Activated T-cell treated with anti-CD3 and anti-CD28 coated beads for 24 hours (primary cell): ENCODE measurements around the gene MYO5C.

ENCODE experiments used
- DNase-seq: peaks from one replicate; pipeline ENCODE4 v3.0.0-alpha.2; 2020; ENCODE audit warnings: low read depth

Gene MYO5C

DNA sequence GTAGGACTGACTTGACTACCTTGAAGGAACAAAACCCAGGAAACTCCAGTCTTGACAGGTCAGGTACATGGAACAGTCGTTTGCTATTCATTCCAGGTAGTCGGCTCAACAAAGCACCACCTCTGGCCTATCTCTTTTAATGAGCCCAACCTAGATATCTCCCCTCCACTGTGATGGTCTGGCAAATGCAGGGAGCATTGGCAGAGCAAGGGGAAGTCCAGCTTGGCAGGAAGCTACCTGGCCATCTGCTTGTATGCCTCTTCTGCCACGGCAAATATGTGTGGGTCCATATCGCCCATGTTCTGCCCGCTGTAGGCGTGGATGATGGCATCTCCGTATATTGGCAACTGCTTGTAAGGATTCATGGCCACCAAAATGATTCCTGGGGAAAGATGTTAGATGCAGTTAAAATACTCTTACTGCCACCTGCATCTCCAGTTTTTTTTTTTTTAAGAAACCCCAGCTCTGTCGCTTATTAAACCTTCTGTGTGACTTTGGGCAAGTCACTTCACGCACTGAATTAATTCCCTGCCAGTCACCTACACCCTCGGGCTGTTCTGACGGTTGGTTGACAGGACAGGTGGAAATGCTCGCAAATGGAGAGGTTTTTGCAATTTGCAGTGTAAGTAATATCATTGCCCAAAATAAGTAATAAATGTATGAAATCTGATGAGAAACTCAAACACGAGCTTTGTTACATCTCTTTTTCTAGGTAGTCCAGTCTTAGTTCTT is 16.8 kb downstream of the MYO5C start:
- no peak for DNase-seq

GRCh38 chr15:52278135-52278534 is 17.5 kb downstream of the MYO5C start:
- no peak for DNase-seq

GRCh38 chr15:52277575-52277974 is 18.0 kb downstream of the MYO5C start:
- DNase-seq: no peak

GRCh38 chr15:52276256-52276770 is 19.3 kb downstream of the MYO5C start:
- DNase-seq: no peak

- no peak for DNase-seq
Measured at GRCh38 chr15:52263563-52264282, 31.9 kb downstream of the MYO5C start.

- no peak for DNase-seq
Measured at GRCh38 chr15:52262364-52262763, 33.2 kb downstream of the MYO5C start.

DNA sequence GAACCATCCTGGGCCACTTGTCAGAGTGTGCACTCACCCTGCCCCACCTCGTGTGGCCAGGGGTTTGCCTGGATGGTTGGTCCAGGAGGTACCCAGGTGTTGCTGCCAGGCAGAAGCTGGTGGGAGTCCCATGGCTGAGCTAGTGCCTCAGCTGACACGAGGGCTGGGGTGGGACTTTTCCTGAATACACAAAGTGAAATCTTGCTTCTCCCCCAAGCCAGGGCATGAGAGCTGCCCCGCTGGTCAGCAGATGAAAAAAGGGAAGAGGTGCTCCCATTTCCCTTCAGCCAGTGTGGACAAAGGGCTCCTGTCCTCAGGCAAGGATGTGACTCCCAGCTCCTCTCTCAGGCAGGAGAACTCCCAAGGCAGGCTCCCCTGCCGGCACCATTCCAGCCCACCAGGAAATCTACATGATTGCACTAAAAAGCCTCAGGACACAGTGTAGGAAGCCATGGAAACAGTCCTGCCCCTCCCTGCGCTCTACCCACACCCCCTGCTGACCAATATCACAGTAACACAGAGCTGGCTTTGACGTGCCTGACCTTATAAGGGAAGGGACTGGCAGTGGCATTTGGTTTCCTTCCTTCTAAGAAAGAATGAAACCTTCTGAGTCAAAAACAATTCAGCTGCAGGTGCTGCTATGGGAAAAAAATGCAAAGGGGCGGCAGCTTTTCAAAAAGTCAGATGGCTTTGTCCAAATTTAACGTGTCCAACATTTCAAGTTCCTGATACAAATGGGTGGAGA is 33.9 kb downstream of the MYO5C start:
- peak; percentile 40 for DNase-seq

DNA sequence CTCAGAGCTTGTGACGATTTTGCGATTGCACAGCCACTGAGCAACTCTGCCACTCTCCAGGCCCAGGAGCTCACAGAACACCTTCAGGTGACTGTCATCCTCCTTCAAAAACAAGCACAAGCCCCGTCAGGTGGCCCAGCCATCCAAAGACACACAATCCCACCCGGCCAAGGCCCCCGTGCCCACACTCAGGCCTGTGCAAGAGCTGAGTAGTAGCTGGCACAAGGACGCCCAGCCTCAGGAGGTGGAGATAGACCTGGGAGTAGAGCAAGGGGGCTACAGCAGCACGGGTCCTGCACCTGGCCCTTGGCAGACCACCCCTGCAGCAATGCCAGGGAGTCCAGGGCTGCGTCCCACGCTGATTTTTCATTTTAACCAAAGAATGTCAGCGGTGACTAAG is 34.6 kb downstream of the MYO5C start:
- DNase-seq: no peak

GRCh38 chr15:52259503-52259902 is 36.1 kb downstream of the MYO5C start:
- no peak for DNase-seq

DNA sequence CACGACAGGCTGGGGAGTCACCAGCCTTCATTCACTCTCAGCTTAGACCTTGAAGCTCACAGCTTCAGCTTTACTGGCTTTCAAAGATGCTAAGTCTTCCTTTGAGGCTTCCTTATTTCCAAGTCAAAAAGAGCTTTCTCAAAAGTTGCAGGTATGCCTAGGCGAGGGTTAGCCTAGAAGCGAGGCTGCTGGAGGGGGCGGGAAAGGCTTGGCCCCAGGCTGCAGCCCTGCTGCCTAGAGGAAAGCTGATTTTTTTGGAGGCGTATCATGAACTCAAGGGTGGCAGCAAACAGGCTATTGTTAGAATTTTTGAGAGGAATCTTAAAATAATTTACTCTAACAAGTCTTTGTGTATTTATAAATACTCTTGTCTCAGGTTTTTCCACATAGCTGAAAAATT is 37.1 kb downstream of the MYO5C start:
- no peak for DNase-seq

GRCh38 chr15:52257734-52258062 is 37.9 kb downstream of the MYO5C start:
- no peak for DNase-seq

DNA sequence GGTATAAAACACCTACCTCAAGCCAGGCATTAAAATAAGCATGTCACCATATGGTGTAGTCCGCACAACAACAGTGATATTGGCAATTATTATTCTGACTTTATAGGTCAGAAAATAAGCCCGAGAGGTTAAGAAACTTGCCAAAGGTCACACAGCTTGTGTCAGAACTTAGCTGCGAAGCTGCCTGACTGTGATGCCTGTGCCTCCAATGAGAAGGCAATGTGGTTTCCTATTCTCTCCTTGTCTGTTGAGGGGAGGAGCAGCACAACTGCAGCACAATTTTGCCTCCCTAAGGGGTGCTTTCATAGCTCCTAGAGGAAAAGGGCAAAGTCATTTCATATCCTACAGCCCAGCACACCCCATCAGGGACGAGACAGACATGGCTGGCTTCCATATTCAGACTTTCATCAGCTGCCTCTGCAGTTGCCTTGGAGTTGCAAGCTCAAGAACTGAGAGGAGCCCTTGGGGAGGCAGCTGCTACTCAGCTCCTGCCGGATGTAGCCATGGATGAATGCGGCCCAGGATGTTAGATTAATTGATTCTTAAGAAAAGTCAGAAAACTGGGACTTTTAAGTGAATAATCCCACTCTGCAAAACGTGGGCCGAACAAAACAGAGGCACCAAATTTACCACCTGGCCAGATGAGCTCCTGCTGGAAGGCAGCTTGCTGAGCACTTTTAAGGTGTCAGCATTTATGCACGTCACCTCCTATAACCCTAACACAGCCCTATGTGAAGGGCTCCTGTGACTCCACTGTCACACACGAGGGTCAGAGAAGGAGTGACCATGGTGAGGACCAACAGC is 38.5 kb downstream of the MYO5C start:
- no peak for DNase-seq

GRCh38 chr15:52256366-52256765 is 39.2 kb downstream of the MYO5C start:
- peak; percentile 61 for DNase-seq

GRCh38 chr15:52255935-52256334 is 39.7 kb downstream of the MYO5C start:
- DNase-seq: no peak

GRCh38 chr15:52255008-52255407 is 40.6 kb downstream of the MYO5C start:
- DNase-seq: no peak

DNA sequence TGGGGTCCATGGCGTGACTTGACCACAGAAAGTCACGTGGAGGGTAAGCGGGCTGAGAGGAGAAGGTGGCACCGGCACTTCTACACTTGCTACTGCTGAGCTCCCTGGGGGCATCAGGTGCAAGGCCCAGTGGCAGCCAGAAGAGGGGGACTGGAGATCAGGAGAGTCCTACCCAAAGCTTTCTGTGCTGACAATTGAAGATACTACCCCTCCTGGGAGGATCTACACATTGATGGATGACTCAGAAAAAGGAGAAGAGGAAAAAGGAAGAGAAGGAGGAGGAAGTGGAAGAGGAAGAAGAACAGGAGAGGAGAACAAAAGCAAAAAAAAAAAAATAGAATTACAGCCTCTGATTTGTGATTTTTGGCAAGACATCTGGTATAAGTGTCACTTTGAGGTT is 41.2 kb downstream of the MYO5C start:
- DNase-seq: no peak

- DNase-seq: no peak
Measured at GRCh38 chr15:52252781-52253180, 42.8 kb downstream of the MYO5C start.

DNA sequence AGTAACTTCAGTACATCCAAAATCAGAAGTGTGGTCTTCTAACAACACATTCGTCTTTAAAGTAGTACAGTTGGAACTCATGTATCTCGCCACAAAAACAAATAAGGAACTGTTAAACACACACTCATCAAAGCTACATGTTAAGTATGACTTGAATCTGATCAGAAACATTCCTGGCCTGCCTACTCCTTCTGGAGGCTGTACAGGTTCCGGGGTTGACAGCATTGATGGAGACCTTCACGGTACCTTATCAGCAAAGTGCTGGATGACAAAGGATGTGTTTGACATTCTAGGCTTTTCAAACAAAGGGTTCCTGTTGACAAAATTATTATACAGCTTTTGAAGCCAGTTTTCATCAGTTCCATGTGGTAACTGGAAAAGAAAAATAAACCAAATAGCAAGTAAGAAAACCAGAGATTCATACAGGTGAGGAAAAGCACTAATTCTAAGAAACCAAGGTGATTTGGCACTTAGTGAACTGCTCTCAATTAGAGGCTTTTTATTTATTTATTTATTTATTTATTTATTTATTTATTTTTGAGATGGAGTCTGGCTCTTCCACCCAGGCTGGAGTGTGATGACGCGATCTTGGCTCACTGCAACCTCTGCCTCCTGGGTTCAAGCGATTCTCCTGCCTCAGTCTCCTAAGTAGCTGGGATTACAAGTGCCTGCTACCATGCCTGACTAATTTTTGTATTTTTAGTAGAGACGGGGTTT is 44.3 kb downstream of the MYO5C start:
- no peak for DNase-seq

DNA sequence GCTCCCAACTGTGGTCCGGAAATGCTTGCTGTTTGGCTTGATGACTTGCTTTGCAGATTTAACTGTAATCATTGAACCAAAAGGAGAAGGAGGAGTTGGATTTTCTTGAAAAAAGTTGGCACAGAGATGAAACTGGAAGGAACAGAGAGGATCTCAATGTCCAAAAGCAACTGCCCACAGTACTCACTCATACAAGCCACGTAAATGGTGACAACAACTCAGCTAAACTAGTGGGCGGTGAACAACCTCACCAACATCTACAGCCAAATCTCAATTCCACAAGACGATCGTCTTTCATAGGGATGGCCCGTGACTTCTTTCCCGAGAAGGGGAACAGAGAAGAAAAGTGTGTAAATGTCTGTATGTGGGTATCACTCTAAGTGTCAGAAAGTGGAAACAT is 48.1 kb downstream of the MYO5C start:
- DNase-seq: no peak

DNA sequence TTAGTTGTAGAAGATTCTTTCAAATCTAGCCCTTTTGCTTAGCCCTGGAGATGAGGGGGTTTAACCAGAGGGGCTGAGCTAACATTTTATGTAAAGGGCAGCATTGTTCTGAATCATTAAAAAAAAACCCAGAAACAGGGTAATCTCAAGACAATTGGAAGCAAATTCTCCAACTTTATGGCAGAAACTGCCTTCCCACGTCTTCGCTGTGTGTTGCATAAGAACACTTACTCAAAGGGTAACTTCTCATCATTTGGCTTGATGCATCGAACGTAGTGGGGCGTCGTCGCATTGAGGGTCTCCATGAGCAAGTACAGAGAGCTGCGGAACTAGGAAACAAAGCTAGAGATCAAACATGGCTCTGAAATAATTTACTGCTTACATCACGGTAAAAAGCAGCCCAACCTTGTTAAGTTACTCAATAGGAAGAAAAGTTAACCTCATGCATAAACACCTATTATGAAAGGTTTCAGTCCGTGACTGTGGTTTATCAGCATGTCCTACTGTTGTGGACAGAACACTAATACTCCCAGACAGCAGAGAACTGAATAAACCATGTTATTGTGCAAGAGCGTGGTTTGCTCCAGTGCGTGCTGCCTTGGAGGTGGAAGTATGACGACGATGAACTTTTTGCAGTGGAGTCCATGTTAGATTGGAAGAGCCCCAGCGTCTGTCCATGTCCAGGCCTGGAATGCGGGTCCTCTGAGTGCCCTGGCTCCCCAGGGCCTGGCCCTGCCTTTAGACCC is 48.7 kb downstream of the MYO5C start:
- no peak for DNase-seq
